Transverse colon (tissue), 3 donors: ENCODE measurements around the gene HEXD.

Experiments
- EP300 ChIP-seq: sonication (generic); formaldehyde crosslinking; IDR thresholded peaks from one replicate; pipeline ENCODE4 v1.6.1; 2017; ENCODE audit warnings: antibody characterized with exemption, low read depth
- POLR2A ChIP-seq: fragments of 450-650 bp; IDR thresholded peaks from one replicate; pipeline ENCODE4 v1.6.1; 2016; ENCODE audit warnings: antibody characterized with exemption, mild to moderate bottlenecking, moderate library complexity
- TF ChIP-seq, protein P1 (sequence below), 5 experiments: fragments of 200-600 bp in 3 of 5; fragments of 450-650 bp in 2 of 5; sonication (generic) in 3 of 5; IDR thresholded peaks; 1 replicate in 2 of 5; 2 replicates in 3 of 5; pipeline ENCODE4 v1.5.1; 2016 to 2017; ENCODE audit warnings: antibody characterized with exemption in 5 of 5, inconsistent platforms in 3 of 5, mild to moderate bottlenecking in 2 of 5, moderate library complexity in 1 of 5

- TF ChIP-seq, protein P1, sequence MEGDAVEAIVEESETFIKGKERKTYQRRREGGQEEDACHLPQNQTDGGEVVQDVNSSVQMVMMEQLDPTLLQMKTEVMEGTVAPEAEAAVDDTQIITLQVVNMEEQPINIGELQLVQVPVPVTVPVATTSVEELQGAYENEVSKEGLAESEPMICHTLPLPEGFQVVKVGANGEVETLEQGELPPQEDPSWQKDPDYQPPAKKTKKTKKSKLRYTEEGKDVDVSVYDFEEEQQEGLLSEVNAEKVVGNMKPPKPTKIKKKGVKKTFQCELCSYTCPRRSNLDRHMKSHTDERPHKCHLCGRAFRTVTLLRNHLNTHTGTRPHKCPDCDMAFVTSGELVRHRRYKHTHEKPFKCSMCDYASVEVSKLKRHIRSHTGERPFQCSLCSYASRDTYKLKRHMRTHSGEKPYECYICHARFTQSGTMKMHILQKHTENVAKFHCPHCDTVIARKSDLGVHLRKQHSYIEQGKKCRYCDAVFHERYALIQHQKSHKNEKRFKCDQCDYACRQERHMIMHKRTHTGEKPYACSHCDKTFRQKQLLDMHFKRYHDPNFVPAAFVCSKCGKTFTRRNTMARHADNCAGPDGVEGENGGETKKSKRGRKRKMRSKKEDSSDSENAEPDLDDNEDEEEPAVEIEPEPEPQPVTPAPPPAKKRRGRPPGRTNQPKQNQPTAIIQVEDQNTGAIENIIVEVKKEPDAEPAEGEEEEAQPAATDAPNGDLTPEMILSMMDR (IDR thresholded peaks at IDR 0.05): no peak
- no peak for TF ChIP-seq EP300
- TF ChIP-seq POLR2A: no peak
These were observed 42.6 kb upstream of the HEXD start for GRCh38 chr17:82375359-82376041.
